Gastroesophageal sphincter (tissue), 3 donors: ENCODE measurements around the gene NR3C2.

ENCODE experiments used
- POLR2A ChIP-seq, 2 donors: fragments of 450-650 bp; IDR thresholded peaks; one replicate each; pipeline ENCODE4 v1.6.1; 2017; ENCODE audit warnings: antibody characterized with exemption in 2 of 2, mild to moderate bottlenecking in 2 of 2, moderate library complexity in 1 of 2
- TF ChIP-seq, protein P1 (sequence below), 4 experiments: fragments of 200-600 bp in 2 of 4; fragments of 450-650 bp in 2 of 4; sonication (generic) in 1 of 4; IDR thresholded peaks; one replicate each; pipeline ENCODE4 v1.5.1; 2017 to 2019; ENCODE audit warnings: antibody characterized with exemption in 4 of 4, mild to moderate bottlenecking in 2 of 4, moderate library complexity in 2 of 4

DNA sequence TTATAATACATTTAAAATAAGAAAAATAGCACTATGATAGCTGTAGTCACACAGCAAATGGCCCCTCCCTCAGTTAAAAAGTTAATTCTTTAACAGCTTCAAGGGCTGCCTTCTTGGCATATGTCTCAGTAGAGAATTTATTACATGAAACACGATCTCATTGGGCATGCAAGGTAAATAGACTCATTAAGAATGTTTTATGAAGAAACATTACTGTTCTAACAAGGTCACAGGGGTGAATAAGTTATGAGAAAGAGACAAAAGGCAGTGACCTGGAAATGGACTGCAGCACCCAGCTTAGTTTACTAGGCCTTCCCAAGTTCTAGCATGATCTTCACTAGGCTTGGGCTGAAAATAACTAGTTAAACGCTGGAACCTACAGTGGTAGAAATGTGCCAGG, 277.7 kb downstream of the NR3C2 start:
- TF ChIP-seq POLR2A (IDR thresholded peaks at IDR 0.05): no peak
- TF ChIP-seq, protein P1, sequence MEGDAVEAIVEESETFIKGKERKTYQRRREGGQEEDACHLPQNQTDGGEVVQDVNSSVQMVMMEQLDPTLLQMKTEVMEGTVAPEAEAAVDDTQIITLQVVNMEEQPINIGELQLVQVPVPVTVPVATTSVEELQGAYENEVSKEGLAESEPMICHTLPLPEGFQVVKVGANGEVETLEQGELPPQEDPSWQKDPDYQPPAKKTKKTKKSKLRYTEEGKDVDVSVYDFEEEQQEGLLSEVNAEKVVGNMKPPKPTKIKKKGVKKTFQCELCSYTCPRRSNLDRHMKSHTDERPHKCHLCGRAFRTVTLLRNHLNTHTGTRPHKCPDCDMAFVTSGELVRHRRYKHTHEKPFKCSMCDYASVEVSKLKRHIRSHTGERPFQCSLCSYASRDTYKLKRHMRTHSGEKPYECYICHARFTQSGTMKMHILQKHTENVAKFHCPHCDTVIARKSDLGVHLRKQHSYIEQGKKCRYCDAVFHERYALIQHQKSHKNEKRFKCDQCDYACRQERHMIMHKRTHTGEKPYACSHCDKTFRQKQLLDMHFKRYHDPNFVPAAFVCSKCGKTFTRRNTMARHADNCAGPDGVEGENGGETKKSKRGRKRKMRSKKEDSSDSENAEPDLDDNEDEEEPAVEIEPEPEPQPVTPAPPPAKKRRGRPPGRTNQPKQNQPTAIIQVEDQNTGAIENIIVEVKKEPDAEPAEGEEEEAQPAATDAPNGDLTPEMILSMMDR (IDR thresholded peaks at IDR 0.05): no peak
